ENCODE data around the gene ST6GALNAC2. TPM values are rescaled to one million over a fixed set of nuclear protein-coding genes. Genes with fewer than 3 reads are reported as not detected.
"Not testable (repeated sequence)": the region's sequence is repeated elsewhere in the genome, so short reads cannot be mapped to it uniquely, and the experiment has no call there.

The ST6GALNAC2 gene
- total and polyA plus RNA-seq, 7 experiments from 2014 or later, result 0.48 to 7.5 (median 0.58) TPM; not detected in 4

DNA sequence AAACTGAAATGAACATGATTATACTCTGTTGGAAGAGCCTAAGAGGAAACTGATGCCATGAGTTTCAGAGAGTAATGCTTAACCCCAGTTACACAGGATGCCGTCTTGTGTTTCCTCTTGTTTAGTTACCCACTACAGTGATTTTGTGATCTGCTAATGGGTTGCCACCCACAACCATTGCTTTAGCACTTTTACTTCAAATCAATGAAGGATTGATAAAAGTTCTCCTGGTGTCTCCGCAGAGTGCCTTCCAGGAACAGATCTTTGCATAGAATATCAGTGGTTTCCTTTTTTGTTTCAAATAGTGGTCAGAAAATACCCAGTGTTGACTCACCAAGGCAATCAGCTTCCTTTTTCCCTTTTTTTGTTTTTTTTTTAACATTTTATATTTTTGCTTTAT, 22.3 kb downstream of the ST6GALNAC2 start:
- H3K27ac Mint-ChIP-seq; DNase-seq; CTCF ChIA-PET; intact Hi-C loops (cut with micrococcal nuclease); H3K27me3 Mint-ChIP-seq; H3K4me3 ChIP-seq (ENCODE audit: low read length); H3K9me3 Mint-ChIP-seq; H3K27ac ChIP-seq (ENCODE audit: low read depth, low read length); H3K4me3 Mint-ChIP-seq; H3K27me3 ChIP-seq (ENCODE audit: control insufficient read depth in 2 of 2, insufficient read depth in 2 of 2, low read length in 2 of 2); H3K9me3 ChIP-seq (ENCODE audit: control insufficient read depth in 2 of 3, low read length in 3 of 3); ATAC-seq: not testable (repeated sequence)
- Histone ChIP-seq H3K36me3 (ENCODE audit: control insufficient read depth in 2 of 3, insufficient read depth in 3 of 3, low read length in 3 of 3) (peaks cover 5 to 44% (median 8%) of the 10 kb centered on the region in 3 experiments), H3K4me1 (ENCODE audit: control insufficient read depth in 2 of 2, insufficient read depth in 2 of 2, low read length in 2 of 2) (peaks cover 16 to 31% of the 10 kb centered on the region in 2 donors)
- H3K4me1 Mint-ChIP-seq, result peaks cover 29 to 63% (median 51%) of the 10 kb centered on the region in 7 donors
- POLR2A ChIA-PET, result interaction anchor here (1.0 kb wide), 1 partner anchor 108 kb away, joined by 3 read pairs; no protein-coding TSS in a partner anchor
- peaks cover 9 to 40% (median 22%) of the 10 kb centered on the region in 5 donors for H3K36me3 Mint-ChIP-seq

DNA sequence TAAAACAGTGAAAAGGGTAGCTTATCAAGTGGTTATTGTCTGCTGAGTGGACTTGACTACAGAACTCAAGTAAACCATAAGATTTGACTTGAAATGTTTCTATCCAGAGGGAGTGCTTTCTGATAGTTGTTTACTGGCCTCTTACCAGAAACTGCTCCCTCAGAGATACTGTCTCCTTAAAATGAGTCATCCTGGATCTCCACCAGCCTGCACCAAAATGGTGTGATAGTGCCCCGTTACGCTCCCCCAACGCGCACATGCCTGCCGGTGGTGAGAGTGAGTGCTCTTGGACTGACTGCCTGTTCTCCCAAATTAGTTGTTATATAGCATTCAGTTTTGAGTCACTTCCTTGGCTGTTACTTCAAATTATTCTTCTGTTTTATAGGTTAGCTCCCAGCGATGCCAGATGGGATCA, 22.9 kb downstream of the ST6GALNAC2 start:
- H3K4me3 ChIP-seq (ENCODE audit: low read length), result no peak overlapping the region
- peak overlapping the region in 1 of 10 donors; percentile 5 for H3K4me3 Mint-ChIP-seq
- CTCF ChIA-PET, result interaction anchor here (1.0 kb wide), 2 partner anchors 61 to 127 kb away, joined by 3 read pairs; no protein-coding TSS in a partner anchor
- no peaks in the 10 kb centered on the region for H3K9me3 ChIP-seq (ENCODE audit: control insufficient read depth in 2 of 3, low read length in 3 of 3)
- intact Hi-C loops (cut with micrococcal nuclease), result no loop called here
- peaks cover 9 to 40% (median 22%) of the 10 kb centered on the region in 5 donors for H3K36me3 Mint-ChIP-seq
- H3K27ac ChIP-seq (ENCODE audit: low read depth, low read length), result no peak overlapping the region
- H3K4me1 ChIP-seq (ENCODE audit: control insufficient read depth in 2 of 2, insufficient read depth in 2 of 2, low read length in 2 of 2), result peaks cover 16 to 34% of the 10 kb centered on the region in 2 donors
- H3K36me3 ChIP-seq (ENCODE audit: control insufficient read depth in 2 of 3, insufficient read depth in 3 of 3, low read length in 3 of 3), result peaks cover 5 to 44% (median 8%) of the 10 kb centered on the region in 3 experiments
- H3K27me3 Mint-ChIP-seq, result no peaks in the 10 kb centered on the region
- peaks cover 26 to 63% (median 49%) of the 10 kb centered on the region in 7 donors for H3K4me1 Mint-ChIP-seq
- peak overlapping the region in 3 of 9 donors; percentile 48 to 70 (median 63) for H3K27ac Mint-ChIP-seq
- no peaks in the 10 kb centered on the region for H3K27me3 ChIP-seq (ENCODE audit: control insufficient read depth in 2 of 2, insufficient read depth in 2 of 2, low read length in 2 of 2)
- POLR2A ChIA-PET, result interaction anchor here (1.0 kb wide), 1 partner anchor 109 kb away, joined by 3 read pairs; no protein-coding TSS in a partner anchor
- ATAC-seq (no peak), DNase-seq (no peak)
- no peaks in the 10 kb centered on the region for H3K9me3 Mint-ChIP-seq

DNA sequence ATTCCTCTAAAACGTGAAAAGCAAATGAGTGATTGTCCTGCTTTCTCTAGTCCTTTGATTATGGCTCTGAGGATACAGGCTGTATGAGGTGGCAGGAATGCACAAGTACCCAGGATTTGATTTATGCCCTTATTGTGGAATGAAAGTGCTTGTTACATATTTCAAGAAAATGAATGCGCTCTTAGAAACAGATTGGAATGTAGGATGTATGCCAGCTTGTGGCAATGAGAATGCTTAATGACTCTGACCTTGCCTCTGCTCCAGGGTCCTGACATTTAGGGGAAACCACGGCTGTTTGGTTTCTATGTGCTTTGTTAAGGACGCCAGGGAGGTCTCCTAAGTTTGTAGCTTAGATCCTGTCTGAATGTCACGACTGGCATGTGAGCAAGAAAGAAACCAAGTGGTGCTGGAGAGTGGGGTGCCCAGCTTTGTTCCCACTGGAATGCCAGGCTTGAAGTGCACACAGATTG, 23.8 kb downstream of the ST6GALNAC2 start:
- ChIA-PET CTCF (interaction anchor here (1.0 kb wide), 2 partner anchors 62 to 127 kb away, joined by 3 read pairs; no protein-coding TSS in a partner anchor), POLR2A (interaction anchor here (0.6 to 1.0 kb wide), 2 partner anchors 11 to 1313 kb away, joined by 3 to 4 read pairs; no protein-coding TSS in a partner anchor)
- ATAC-seq, result no peak
- intact Hi-C loops (cut with micrococcal nuclease), result no loop called here
- Histone ChIP-seq H3K27me3 (ENCODE audit: control insufficient read depth in 2 of 2, insufficient read depth in 2 of 2, low read length in 2 of 2) (no peaks in the 10 kb centered on the region), H3K36me3 (ENCODE audit: control insufficient read depth in 2 of 3, insufficient read depth in 3 of 3, low read length in 3 of 3) (peaks cover 5 to 42% (median 8%) of the 10 kb centered on the region in 3 experiments), H3K27ac (ENCODE audit: low read depth, low read length) (no peak overlapping the region), H3K4me3 (ENCODE audit: low read length) (no peak overlapping the region), H3K4me1 (ENCODE audit: control insufficient read depth in 2 of 2, insufficient read depth in 2 of 2, low read length in 2 of 2) (peaks cover 18 to 34% of the 10 kb centered on the region in 2 donors), H3K9me3 (ENCODE audit: control insufficient read depth in 2 of 3, low read length in 3 of 3) (no peaks in the 10 kb centered on the region)
- DNase-seq, result no peak
- H3K4me1 Mint-ChIP-seq, result peaks cover 23 to 63% (median 49%) of the 10 kb centered on the region in 7 donors
- H3K4me3 Mint-ChIP-seq, result peak overlapping the region in 2 of 10 donors; percentile 9 to 31
- H3K36me3 Mint-ChIP-seq, result peaks cover 9 to 36% (median 22%) of the 10 kb centered on the region in 5 donors
- H3K27ac Mint-ChIP-seq, result peak overlapping the region in 5 of 9 donors; percentile 31 to 48 (median 43)
- no peaks in the 10 kb centered on the region for H3K9me3 Mint-ChIP-seq
- no peaks in the 10 kb centered on the region for H3K27me3 Mint-ChIP-seq

DNA sequence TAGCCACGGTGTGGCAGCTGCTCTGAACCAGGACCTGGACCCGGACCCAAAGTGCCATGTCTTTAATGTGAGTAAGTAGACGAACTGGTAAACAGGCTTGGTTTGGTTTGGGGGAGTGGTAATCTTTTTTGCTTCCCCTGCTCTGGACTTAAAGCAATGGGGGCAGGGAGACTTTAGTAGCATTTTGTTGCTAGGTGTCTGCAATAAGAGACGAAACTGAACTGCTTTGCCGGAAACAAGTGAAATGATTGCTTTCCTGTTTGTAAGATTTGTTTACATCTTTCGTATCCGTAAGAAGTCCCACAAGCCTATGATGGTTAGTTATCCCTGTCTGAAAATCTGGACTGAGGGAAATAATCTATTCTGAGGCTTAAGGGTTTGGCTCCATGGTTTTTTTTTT, 24.3 kb downstream of the ST6GALNAC2 start:
- Mint-ChIP-seq H3K9me3 (no peaks in the 10 kb centered on the region), H3K27me3 (no peaks in the 10 kb centered on the region), H3K36me3 (peaks cover 9 to 35% (median 22%) of the 10 kb centered on the region in 5 donors), H3K4me1 (peaks cover 25 to 66% (median 53%) of the 10 kb centered on the region in 7 donors), H3K27ac (peak overlapping the region in 4 of 9 donors; percentile 31 to 48 (median 43)), H3K4me3 (peak overlapping the region in 2 of 10 donors; percentile 9 to 31)
- Histone ChIP-seq H3K36me3 (ENCODE audit: control insufficient read depth in 2 of 3, insufficient read depth in 3 of 3, low read length in 3 of 3) (peaks cover 5 to 39% (median 8%) of the 10 kb centered on the region in 3 experiments), H3K27ac (ENCODE audit: low read depth, low read length) (no peak overlapping the region), H3K9me3 (ENCODE audit: control insufficient read depth in 2 of 3, low read length in 3 of 3) (no peaks in the 10 kb centered on the region), H3K27me3 (ENCODE audit: control insufficient read depth in 2 of 2, insufficient read depth in 2 of 2, low read length in 2 of 2) (no peaks in the 10 kb centered on the region), H3K4me3 (ENCODE audit: low read length) (no peak overlapping the region), H3K4me1 (ENCODE audit: control insufficient read depth in 2 of 2, insufficient read depth in 2 of 2, low read length in 2 of 2) (peaks cover 23 to 34% of the 10 kb centered on the region in 2 donors)
- ChIA-PET POLR2A (interaction anchor here (0.6 to 1.0 kb wide), 2 partner anchors 10 to 1313 kb away, joined by 3 to 4 read pairs; no protein-coding TSS in a partner anchor), CTCF (interaction anchor here (4.2 kb wide), 1 partner anchor 120 kb away, joined by 27 read pairs; no protein-coding TSS in a partner anchor)
- intact Hi-C loops (cut with micrococcal nuclease), result no loop called here
- DNase-seq (no peak), ATAC-seq (no peak)

DNA sequence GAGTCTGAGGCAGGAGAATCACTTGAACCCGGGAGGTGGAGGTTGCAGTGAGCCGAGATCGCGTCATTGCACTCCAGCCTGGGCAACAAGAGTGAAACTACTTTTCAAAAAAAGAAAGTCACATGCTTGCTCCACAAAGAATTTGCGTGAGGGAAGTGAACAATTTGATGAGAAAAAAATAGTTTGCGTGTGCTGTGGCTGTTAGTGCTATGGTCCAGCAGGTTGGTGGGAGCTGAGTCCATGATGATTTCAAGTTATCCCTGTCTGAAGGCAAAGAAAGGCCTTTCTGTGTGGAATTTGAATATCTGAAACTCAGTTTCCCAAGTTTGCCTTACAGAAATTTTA, 24.8 kb downstream of the ST6GALNAC2 start:
- intact Hi-C loops (cut with micrococcal nuclease), result no loop called here
- no peak overlapping the region for H3K4me3 ChIP-seq (ENCODE audit: low read length)
- POLR2A ChIA-PET, result interaction anchor here (1.0 kb wide), 1 partner anchor 10 kb away, joined by 3 read pairs; no protein-coding TSS in a partner anchor

DNA sequence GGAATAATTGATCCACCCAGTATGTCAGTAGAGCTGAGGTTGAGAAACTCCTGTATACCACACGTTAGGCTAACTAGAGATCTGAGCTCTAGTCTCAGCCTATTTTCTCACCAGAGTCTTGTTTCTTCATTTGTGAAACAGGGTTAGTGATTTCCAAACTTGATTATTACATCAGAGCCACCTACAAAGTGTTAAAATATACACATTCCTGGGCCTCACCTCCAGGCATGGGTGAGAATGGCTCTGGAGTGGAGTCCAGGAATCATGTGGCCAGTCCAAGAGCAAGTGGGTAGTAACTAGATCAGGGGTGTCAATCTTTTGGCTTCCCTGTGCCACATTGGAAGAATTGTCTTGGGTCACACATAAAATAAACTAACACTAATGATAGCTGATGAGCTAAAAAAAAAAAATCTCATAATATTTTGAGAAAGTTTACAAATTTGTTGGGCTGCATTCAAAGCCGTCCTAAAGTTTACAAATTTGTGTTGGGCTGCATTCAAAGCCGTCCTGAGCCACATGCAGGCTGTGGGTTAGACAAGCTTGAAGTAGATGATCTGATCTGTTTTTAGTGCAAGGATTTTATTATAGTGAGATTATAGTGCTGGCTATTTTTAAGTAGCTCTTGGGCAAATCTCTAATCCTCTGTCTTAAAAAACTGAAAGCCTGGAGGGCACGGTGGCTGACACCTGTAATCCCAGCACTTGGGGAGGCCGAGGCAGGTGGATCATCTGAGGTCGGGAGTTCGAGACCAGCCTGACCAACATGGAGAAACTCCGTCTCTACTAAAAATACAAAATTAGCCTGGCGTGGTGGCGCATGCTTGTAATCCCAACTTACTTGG, 25.4 kb downstream of the ST6GALNAC2 start:
- Histone ChIP-seq H3K27ac (ENCODE audit: low read depth, low read length) (no peak overlapping the region), H3K9me3 (ENCODE audit: control insufficient read depth in 2 of 3, low read length in 3 of 3) (no peaks in the 10 kb centered on the region), H3K36me3 (ENCODE audit: control insufficient read depth in 2 of 3, insufficient read depth in 3 of 3, low read length in 3 of 3) (peaks cover 5 to 29% (median 8%) of the 10 kb centered on the region in 3 experiments), H3K4me3 (ENCODE audit: low read length) (peak overlapping the region; percentile 13), H3K4me1 (ENCODE audit: control insufficient read depth in 2 of 2, insufficient read depth in 2 of 2, low read length in 2 of 2) (peaks cover 23 to 34% of the 10 kb centered on the region in 2 donors), H3K27me3 (ENCODE audit: control insufficient read depth in 2 of 2, insufficient read depth in 2 of 2, low read length in 2 of 2) (no peaks in the 10 kb centered on the region)
- Mint-ChIP-seq H3K27ac (peak overlapping the region in 5 of 9 donors; percentile 19 to 68 (median 46)), H3K4me1 (peaks cover 22 to 66% (median 59%) of the 10 kb centered on the region in 7 donors), H3K4me3 (peak overlapping the region in 7 of 10 donors; percentile 21 to 49 (median 38)), H3K9me3 (no peaks in the 10 kb centered on the region), H3K27me3 (no peaks in the 10 kb centered on the region), H3K36me3 (peaks cover 9 to 27% (median 12%) of the 10 kb centered on the region in 5 donors)
- intact Hi-C loops (cut with micrococcal nuclease), result no loop called here
- DNase-seq, result no peak
- POLR2A ChIA-PET, result interaction anchor here (0.9 to 1.4 kb wide), 3 partner anchors 43 to 111 kb away, joined by 3 to 5 read pairs (median 4); no protein-coding TSS in a partner anchor
- no peak for ATAC-seq
- CTCF ChIA-PET, result interaction anchor here (0.6 to 4.2 kb wide), 5 partner anchors 14 to 153 kb away, joined by 3 to 27 read pairs (median 15); no protein-coding TSS in a partner anchor

More for the DNA sequence above, 24.8 kb downstream of the ST6GALNAC2 start:
- peak overlapping the region in 2 of 10 donors; percentile 23 to 31 for H3K4me3 Mint-ChIP-seq
- no peaks in the 10 kb centered on the region for H3K27me3 ChIP-seq (ENCODE audit: control insufficient read depth in 2 of 2, insufficient read depth in 2 of 2, low read length in 2 of 2)
- H3K4me1 ChIP-seq (ENCODE audit: control insufficient read depth in 2 of 2, insufficient read depth in 2 of 2, low read length in 2 of 2), result peaks cover 23 to 34% of the 10 kb centered on the region in 2 donors
- H3K4me1 Mint-ChIP-seq, result peaks cover 22 to 63% (median 56%) of the 10 kb centered on the region in 7 donors
- no peaks in the 10 kb centered on the region for H3K27me3 Mint-ChIP-seq
- H3K36me3 ChIP-seq (ENCODE audit: control insufficient read depth in 2 of 3, insufficient read depth in 3 of 3, low read length in 3 of 3), result peaks cover 5 to 34% (median 8%) of the 10 kb centered on the region in 3 experiments
- no peak overlapping the region for H3K27ac ChIP-seq (ENCODE audit: low read depth, low read length)
- DNase-seq (no peak), ATAC-seq (no peak)
- no peaks in the 10 kb centered on the region for H3K9me3 ChIP-seq (ENCODE audit: control insufficient read depth in 2 of 3, low read length in 3 of 3)
- no peaks in the 10 kb centered on the region for H3K9me3 Mint-ChIP-seq
- CTCF ChIA-PET, result interaction anchor here (0.6 to 4.2 kb wide), 2 partner anchors 14 to 121 kb away, joined by 3 to 27 read pairs; no protein-coding TSS in a partner anchor
- H3K36me3 Mint-ChIP-seq, result peaks cover 9 to 33% (median 17%) of the 10 kb centered on the region in 5 donors
- peak overlapping the region in 2 of 9 donors; percentile 38 to 43 for H3K27ac Mint-ChIP-seq
